GM23338 (cell line): ENCODE results near the gene ITGB3. TPM values are rescaled to one million over a fixed set of nuclear protein-coding genes. Genes with fewer than 3 reads are reported as not detected.

Source experiments
- ATAC-seq: fragments of 200-7000 bp; cut with Tn5 transposase; 3 replicates; pipeline ENCODE4 v1.9.1; 2020
- DNase-seq: peaks from one replicate; pipeline ENCODE4 v3.0.0-alpha.2; 2015; ENCODE audit warnings: low spot score
- H2AFZ ChIP-seq: fragments of 200-600 bp; sonication (generic); 2 replicates; pipeline ENCODE4 v1.8.0; 2016; ENCODE audit warnings: antibody characterized with exemption, mild to moderate bottlenecking, moderate library complexity
- H3F3A ChIP-seq: fragments of 200-600 bp; sonication (generic); replicated peaks from 2 replicates; pipeline ENCODE4 v1.8.0; 2017; ENCODE audit warnings: antibody characterized with exemption, mixed run types, low read depth
- H3K27ac ChIP-seq: fragments of 200-600 bp; sonication (generic); 2 replicates; pipeline ENCODE4 v1.6.1; 2016; ENCODE audit warnings: low read depth
- H3K27me3 ChIP-seq: fragments of 200-600 bp; sonication (generic); 2 replicates; pipeline ENCODE4 v1.8.0; 2016; ENCODE audit warnings: mild to moderate bottlenecking, mixed run types, moderate library complexity; ENCODE audit not compliant: insufficient read depth
- H3K36me3 ChIP-seq: fragments of 200-600 bp; sonication (generic); 2 replicates; pipeline ENCODE4 v1.8.0; 2016; ENCODE audit warnings: mild to moderate bottlenecking; ENCODE audit not compliant: insufficient read depth
- H3K4me1 ChIP-seq: fragments of 200-600 bp; sonication (generic); 2 replicates; pipeline ENCODE4 v1.8.0; 2016; ENCODE audit warnings: mild to moderate bottlenecking, moderate library complexity; ENCODE audit not compliant: insufficient read depth
- H3K4me2 ChIP-seq: fragments of 200-600 bp; sonication (generic); 2 replicates; pipeline ENCODE4 v1.7.1; 2017; ENCODE audit warnings: mixed run types
- H3K4me3 ChIP-seq: fragments of 200-600 bp; sonication (generic); 2 replicates; pipeline ENCODE4 v1.6.1; 2016; ENCODE audit warnings: mixed run types
- H3K79me2 ChIP-seq: fragments of 200-600 bp; sonication (generic); replicated peaks from 2 replicates; pipeline ENCODE4 v1.8.0; 2017; ENCODE audit warnings: mild to moderate bottlenecking; ENCODE audit not compliant: insufficient read depth
- H3K9me2 ChIP-seq: fragments of 200-600 bp; sonication (generic); 2 replicates; pipeline ENCODE4 v1.8.0; 2017; ENCODE audit not compliant: insufficient read depth
- H4K20me1 ChIP-seq: fragments of 200-600 bp; sonication (generic); replicated peaks from 2 replicates; pipeline ENCODE4 v1.8.0; 2017; ENCODE audit warnings: mild to moderate bottlenecking; ENCODE audit not compliant: insufficient read depth
- H3K27ac Mint-ChIP-seq: 2 replicates; pipeline ENCODE4 v1.8.0; 2020; ENCODE audit warnings: inconsistent platforms, mild to moderate bottlenecking, moderate library complexity, mixed read lengths
- H3K27me3 Mint-ChIP-seq: 3 replicates; pipeline ENCODE4 v1.8.0; 2022; ENCODE audit warnings: low read depth, mild to moderate bottlenecking, moderate library complexity, mixed read lengths, inconsistent platforms; ENCODE audit not compliant: insufficient read depth, poor library complexity
- H3K36me3 Mint-ChIP-seq: 3 replicates; pipeline ENCODE4 v1.8.0; 2021; ENCODE audit warnings: low read depth, mild to moderate bottlenecking, inconsistent platforms, moderate library complexity, mixed read lengths
- H3K4me1 Mint-ChIP-seq: 3 replicates; pipeline ENCODE4 v1.8.0; 2020; ENCODE audit warnings: mild to moderate bottlenecking, inconsistent platforms, mixed read lengths
- H3K4me3 Mint-ChIP-seq: 3 replicates; pipeline ENCODE4 v1.8.0; 2021; ENCODE audit warnings: moderate library complexity, mild to moderate bottlenecking, inconsistent platforms, mixed read lengths
- H3K9me3 Mint-ChIP-seq: 3 replicates; pipeline ENCODE4 v1.8.0; 2020; ENCODE audit warnings: moderate library complexity, mild to moderate bottlenecking, inconsistent platforms, mixed read lengths
- CREB1 ChIP-seq: fragments of 250-450 bp; sonication (Bioruptor Pico); IDR thresholded peaks from 2 replicates; pipeline ENCODE4 v1.5.0; 2020; ENCODE audit warnings: low read depth, mild to moderate bottlenecking, moderate library complexity
- CTCF ChIP-seq, 2 experiments: fragments of 200-600 bp in 1 of 2; sonication (generic) in 1 of 2; conservative IDR thresholded peaks; 2 replicates each; pipeline versions ENCODE4 v1.5.1 to v1.6.1; 2016 to 2017; ENCODE audit warnings: antibody characterized with exemption in 2 of 2, low read depth in 2 of 2, mild to moderate bottlenecking in 2 of 2, moderate library complexity in 1 of 2
- ETS1 ChIP-seq: IDR thresholded peaks from 2 replicates; pipeline ENCODE4 v1.6.1; 2016; ENCODE audit warnings: antibody characterized with exemption
- EZH2 ChIP-seq: fragments of 200-600 bp; sonication (generic); IDR thresholded peaks from one replicate; pipeline ENCODE4 v1.8.0; 2017; ENCODE audit warnings: antibody characterized with exemption, mild to moderate bottlenecking, low read depth; ENCODE audit not compliant: unreplicated experiment
- EZH2phosphoT487 ChIP-seq: fragments of 200-600 bp; sonication (generic); IDR thresholded peaks from one replicate; pipeline ENCODE4 v1.8.1; 2018; ENCODE audit warnings: antibody characterized with exemption; ENCODE audit not compliant: unreplicated experiment
- JUNB ChIP-seq: IDR thresholded peaks from one replicate; pipeline ENCODE4 v1.6.1; 2016; ENCODE audit warnings: antibody characterized with exemption; ENCODE audit not compliant: unreplicated experiment
- NANOG ChIP-seq: IDR thresholded peaks from 2 replicates; pipeline ENCODE4 v1.6.1; 2016; ENCODE audit warnings: antibody characterized with exemption, borderline replicate concordance
- POLR2AphosphoS5 ChIP-seq: IDR thresholded peaks from 2 replicates; pipeline ENCODE4 v1.6.1; 2016; ENCODE audit warnings: antibody characterized with exemption, low read depth
- REST ChIP-seq: IDR thresholded peaks from one replicate; pipeline ENCODE4 v1.6.1; 2018; ENCODE audit warnings: antibody characterized with exemption; ENCODE audit not compliant: unreplicated experiment
- STAT1 ChIP-seq: IDR thresholded peaks from one replicate; pipeline ENCODE4 v1.6.1; 2016; ENCODE audit warnings: antibody characterized with exemption; ENCODE audit not compliant: unreplicated experiment
- ZNF114 ChIP-seq: fragments of 250-450 bp; sonication (Bioruptor Pico); IDR thresholded peaks from 2 replicates; pipeline ENCODE4 v1.5.0; 2020; ENCODE audit warnings: mild to moderate bottlenecking, moderate library complexity
- ZNF331 ChIP-seq: fragments of 250-450 bp; sonication (Bioruptor Pico); IDR thresholded peaks from 2 replicates; pipeline ENCODE4 v1.5.0; 2020; ENCODE audit warnings: low read depth, mild to moderate bottlenecking, moderate library complexity
- ZNF462 ChIP-seq: fragments of 250-450 bp; sonication (Bioruptor Pico); IDR thresholded peaks from 2 replicates; pipeline ENCODE4 v1.5.0; 2020; ENCODE audit warnings: mild to moderate bottlenecking, moderate library complexity
- polyA plus RNA-seq: library from polyadenylated mRNA; unstranded; fragments of >200 nt; fragmentation: Nextera tagmentation; extraction: Ambion mirVana; gene quantifications from 2 replicates; pipeline ENCODE4 v1.2.1, GENCODE V29; 2016
- total RNA-seq: library from RNA; depleted of rRNA; stranded (reverse); fragments of >200 nt; shearing (Covaris generic); gene quantifications from 2 replicates; pipeline ENCODE4 v1.2.3, GENCODE V29; 2014

The ITGB3 gene
- total and polyA plus RNA-seq, 2 experiments from 2014 or later = 0.52 TPM; not detected in 1

GRCh38 chr17:47264166-47264565 is 10.5 kb downstream of the ITGB3 start (continued):
- TF ChIP-seq EZH2 = no peak
- no peak for TF ChIP-seq POLR2AphosphoS5
- no peak for TF ChIP-seq NANOG

- no peak overlapping the region for H3K4me3 Mint-ChIP-seq
- ATAC-seq = no peak
- H3K4me3 ChIP-seq = no peak overlapping the region
- H3K27me3 Mint-ChIP-seq = peaks cover 7% of the 10 kb centered on the region
- no peaks in the 10 kb centered on the region for H3K27me3 ChIP-seq
- no peaks in the 10 kb centered on the region for H3K79me2 ChIP-seq
- H3K9me2 ChIP-seq = peaks cover 10% of the 10 kb centered on the region; the same call in 1 of the 2 replicates
- H3K27ac ChIP-seq = no peak overlapping the region
- no peak for TF ChIP-seq CTCF (conservative IDR thresholded peaks at IDR 0.05; ENCODE audit: low read depth in 2 of 2)
- no peak for TF ChIP-seq REST
- no peak for TF ChIP-seq NANOG
- TF ChIP-seq CREB1 (CRISPR knock-in tag) = no peak
- no peak for TF ChIP-seq ZNF114 (CRISPR knock-in tag)
- TF ChIP-seq JUNB = no peak
- TF ChIP-seq ZNF331 (CRISPR knock-in tag) = no peak
- no peak for TF ChIP-seq EZH2phosphoT487
- TF ChIP-seq STAT1 = no peak
- no peak for TF ChIP-seq EZH2
- TF ChIP-seq POLR2AphosphoS5 = no peak
- no peak for TF ChIP-seq ZNF462 (CRISPR knock-in tag)
- TF ChIP-seq ETS1 = no peak
- peaks cover 2% of the 10 kb centered on the region for H3K4me1 Mint-ChIP-seq
- no peak for DNase-seq
- no peak overlapping the region for H2AFZ ChIP-seq
- peaks cover 8% of the 10 kb centered on the region for H3K36me3 Mint-ChIP-seq
- no peak overlapping the region for H3K4me2 ChIP-seq
- H3K9me3 Mint-ChIP-seq = peaks cover 15% of the 10 kb centered on the region
- no peaks in the 10 kb centered on the region for H3K4me1 ChIP-seq
- H4K20me1 ChIP-seq = no peaks in the 10 kb centered on the region
- no peak overlapping the region for H3K27ac Mint-ChIP-seq
- no peaks in the 10 kb centered on the region for H3F3A ChIP-seq
- H3K36me3 ChIP-seq = no peaks in the 10 kb centered on the region; the same call in 1 of the 2 replicates
Measured at GRCh38 chr17:47265983-47266541, 12.4 kb downstream of the ITGB3 start.
